ENCODE data around the gene SFTPD. TPM values are rescaled to one million over a fixed set of nuclear protein-coding genes. Genes with fewer than 3 reads are reported as not detected.
"Not testable (repeated sequence)": the region's sequence is repeated elsewhere in the genome, so short reads cannot be mapped to it uniquely, and the experiment has no call there.

Gene SFTPD
- not detected for total RNA-seq

DNA sequence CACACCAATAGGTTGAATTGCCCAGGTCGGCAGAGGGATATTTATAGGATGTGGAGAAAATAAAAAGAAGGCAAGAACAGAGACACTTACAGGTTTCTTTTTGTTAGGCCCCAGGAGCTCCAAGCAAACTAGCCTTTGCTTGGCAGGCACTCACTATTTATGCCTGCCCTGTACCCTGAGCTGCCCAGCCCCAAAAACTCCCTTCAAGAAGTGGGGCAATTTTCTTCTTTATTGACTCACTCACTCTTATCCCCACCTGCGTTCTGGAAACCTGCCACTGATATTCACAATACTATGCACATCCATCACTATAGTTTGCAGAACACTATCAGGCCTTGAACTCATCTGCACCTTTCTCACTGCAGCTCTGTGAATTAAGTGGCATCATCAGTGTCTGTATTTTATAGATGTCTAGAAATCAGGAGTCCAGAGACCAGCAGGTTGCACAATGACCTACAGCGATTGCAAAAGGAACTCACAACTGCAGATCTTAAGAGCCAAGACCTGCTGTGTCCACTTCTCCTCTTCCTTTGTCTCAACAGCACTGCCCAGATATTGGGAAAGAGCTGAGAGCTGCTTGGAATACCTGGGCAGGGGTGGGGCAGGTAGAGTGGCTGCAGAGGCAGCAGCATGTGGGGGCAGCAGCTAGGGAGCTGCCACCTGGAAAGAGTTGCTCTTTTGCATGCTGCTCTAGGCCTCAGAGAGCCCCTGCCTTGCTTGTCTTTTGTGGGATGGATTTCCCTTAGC is at the start of gene SFTPD:
Gene SFTPD, minus strand, starts transcription at position 130 of the 747 bp plus-strand sequence. CDS start 2,446 bp downstream, outside the sequence.
- ATAC-seq (no peak), DNase-seq (no peak)
- ChIA-PET CTCF (interaction anchor here (1.1 kb wide), 1 partner anchor 12 kb away, joined by 3 read pairs; no protein-coding TSS in a partner anchor), POLR2A (interaction anchor here (0.6 kb wide), 1 partner anchor 23 kb away, joined by 3 read pairs; no protein-coding TSS in a partner anchor)
- Mint-ChIP-seq H3K27me3 (peaks cover 7% of the 10 kb centered on the region), H3K27ac (no peak within 1 kb of the TSS), H3K4me3 (no peak within 1 kb of the TSS), H3K4me1 (no peaks in the 10 kb centered on the region), H3K36me3 (ENCODE audit: low read depth) (no peaks in the 10 kb centered on the region), H3K9me3 (ENCODE audit: low read depth) (peaks cover 14% of the 10 kb centered on the region)
- intact Hi-C loops (cut with DNase I, micrococcal nuclease) = no loop called here

- Mint-ChIP-seq H3K4me3 (no peak overlapping the region), H3K4me1 (no peaks in the 10 kb centered on the region), H3K27ac (no peak overlapping the region), H3K36me3 (ENCODE audit: low read depth) (no peaks in the 10 kb centered on the region), H3K9me3 (ENCODE audit: low read depth) (no peaks in the 10 kb centered on the region), H3K27me3 (peaks cover 26% of the 10 kb centered on the region)
- CTCF ChIA-PET = no interaction called here
- DNase-seq (no peak), ATAC-seq (no peak)
- POLR2A ChIA-PET = no interaction called here
- intact Hi-C loops (cut with DNase I, micrococcal nuclease) = no loop called here
These were observed 47.2 kb upstream of the SFTPD start for GRCh38 chr10:79995979-79996634.

- no peak for DNase-seq
- ChIA-PET POLR2A (no interaction called here), CTCF (no interaction called here)
- no peaks in the 10 kb centered on the region for H3K4me1 Mint-ChIP-seq
- no peak overlapping the region for H3K27ac Mint-ChIP-seq
- peaks cover 7% of the 10 kb centered on the region for H3K9me3 Mint-ChIP-seq (ENCODE audit: low read depth)
- no peak overlapping the region for H3K4me3 Mint-ChIP-seq
- peaks cover 22% of the 10 kb centered on the region for H3K27me3 Mint-ChIP-seq
- H3K36me3 Mint-ChIP-seq (ENCODE audit: low read depth) = no peaks in the 10 kb centered on the region
- intact Hi-C loops (cut with DNase I, micrococcal nuclease) = no loop called here
- ATAC-seq = no peak
These were observed 45.7 kb upstream of the SFTPD start for GRCh38 chr10:79994556-79994955.

DNA sequence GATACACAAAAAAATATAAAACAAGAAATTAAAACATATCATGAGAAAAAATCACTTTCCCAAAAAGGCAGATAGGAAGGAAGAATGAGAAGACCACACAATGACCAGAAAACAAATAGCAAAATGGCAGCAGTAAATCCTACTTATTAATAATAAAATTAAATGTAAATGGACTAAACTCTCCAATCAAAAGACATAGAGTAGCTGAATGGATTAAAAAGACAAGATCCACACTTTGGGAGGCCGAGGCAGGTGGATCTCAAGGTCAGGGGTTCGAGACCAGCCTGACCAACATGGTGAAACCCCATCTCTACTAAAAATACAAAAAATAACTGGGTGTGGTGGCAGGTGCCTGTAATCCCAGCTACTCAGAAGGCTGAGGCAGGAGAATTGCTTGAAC is 39.3 kb upstream of the SFTPD start:
- H3K27ac Mint-ChIP-seq; H3K36me3 Mint-ChIP-seq (ENCODE audit: low read depth); H3K4me3 Mint-ChIP-seq; intact Hi-C loops (cut with DNase I, micrococcal nuclease); CTCF ChIA-PET; POLR2A ChIA-PET; ATAC-seq; DNase-seq; H3K9me3 Mint-ChIP-seq (ENCODE audit: low read depth): not testable (repeated sequence)
- Mint-ChIP-seq H3K4me1 (peaks cover 21% of the 10 kb centered on the region), H3K27me3 (peaks cover 27% of the 10 kb centered on the region)

GRCh38 chr10:79986661-79987060 is 37.8 kb upstream of the SFTPD start:
- DNase-seq; H3K4me3 Mint-ChIP-seq; intact Hi-C loops (cut with DNase I, micrococcal nuclease); H3K36me3 Mint-ChIP-seq (ENCODE audit: low read depth); CTCF ChIA-PET; H3K27ac Mint-ChIP-seq; ATAC-seq; H3K9me3 Mint-ChIP-seq (ENCODE audit: low read depth): not testable (repeated sequence)
- H3K27me3 Mint-ChIP-seq = peaks cover 26% of the 10 kb centered on the region
- peaks cover 21% of the 10 kb centered on the region for H3K4me1 Mint-ChIP-seq
- POLR2A ChIA-PET = interaction anchor here (0.6 kb wide), 1 partner anchor 1421 kb away, joined by 3 read pairs; no protein-coding TSS in a partner anchor

GRCh38 chr10:79985481-79986072 is 36.7 kb upstream of the SFTPD start:
- Mint-ChIP-seq H3K36me3 (ENCODE audit: low read depth) (no peaks in the 10 kb centered on the region), H3K4me1 (peaks cover 24% of the 10 kb centered on the region), H3K9me3 (ENCODE audit: low read depth) (peaks cover 7% of the 10 kb centered on the region), H3K27ac (no peak overlapping the region), H3K4me3 (no peak overlapping the region), H3K27me3 (peaks cover 33% of the 10 kb centered on the region)
- intact Hi-C loops (cut with DNase I, micrococcal nuclease) = no loop called here
- POLR2A ChIA-PET = no interaction called here
- ATAC-seq = no peak
- no peak for DNase-seq
- CTCF ChIA-PET = no interaction called here

GRCh38 chr10:79984851-79985250 is 35.9 kb upstream of the SFTPD start:
- intact Hi-C loops (cut with DNase I, micrococcal nuclease) = no loop called here
- CTCF ChIA-PET = no interaction called here
- POLR2A ChIA-PET = no interaction called here
- no peak overlapping the region for H3K4me3 Mint-ChIP-seq
- DNase-seq (peak; percentile 83), ATAC-seq (peak; percentile 87)
- peaks cover 24% of the 10 kb centered on the region for H3K4me1 Mint-ChIP-seq
- H3K9me3 Mint-ChIP-seq (ENCODE audit: low read depth) = peaks cover 3% of the 10 kb centered on the region
- no peak overlapping the region for H3K27ac Mint-ChIP-seq
- H3K27me3 Mint-ChIP-seq = peaks cover 41% of the 10 kb centered on the region
- H3K36me3 Mint-ChIP-seq (ENCODE audit: low read depth) = no peaks in the 10 kb centered on the region

- ATAC-seq = no peak
- H3K4me1 Mint-ChIP-seq = peaks cover 24% of the 10 kb centered on the region
- no peaks in the 10 kb centered on the region for H3K9me3 Mint-ChIP-seq (ENCODE audit: low read depth)
- no peak overlapping the region for H3K27ac Mint-ChIP-seq
- no peaks in the 10 kb centered on the region for H3K36me3 Mint-ChIP-seq (ENCODE audit: low read depth)
- H3K27me3 Mint-ChIP-seq = peaks cover 52% of the 10 kb centered on the region
- intact Hi-C loops (cut with DNase I, micrococcal nuclease) = no loop called here
- DNase-seq = no peak
- POLR2A ChIA-PET = no interaction called here
- CTCF ChIA-PET = interaction anchor here (0.9 kb wide), 1 partner anchor 58 kb away, joined by 3 read pairs; no protein-coding TSS in a partner anchor
- H3K4me3 Mint-ChIP-seq = no peak overlapping the region
These were observed 34.5 kb upstream of the SFTPD start for GRCh38 chr10:79983286-79983909.

- H3K27ac Mint-ChIP-seq = no peak overlapping the region
- intact Hi-C loops (cut with DNase I, micrococcal nuclease) = no loop called here
These were observed 34.0 kb upstream of the SFTPD start for GRCh38 chr10:79982861-79983260.

GRCh38 chr10:79982362-79982800 is 33.5 kb upstream of the SFTPD start:
- Mint-ChIP-seq H3K9me3 (ENCODE audit: low read depth) (no peaks in the 10 kb centered on the region), H3K4me3 (no peak overlapping the region), H3K4me1 (peaks cover 24% of the 10 kb centered on the region), H3K36me3 (ENCODE audit: low read depth) (no peaks in the 10 kb centered on the region), H3K27me3 (peaks cover 54% of the 10 kb centered on the region), H3K27ac (no peak overlapping the region)
- ChIA-PET POLR2A (no interaction called here), CTCF (no interaction called here)
- peak; percentile 8 for ATAC-seq
- peak; percentile 32 for DNase-seq
- intact Hi-C loops (cut with DNase I, micrococcal nuclease) = no loop called here

More at GRCh38 chr10:79982861-79983260, 34.0 kb upstream of the SFTPD start:
- Mint-ChIP-seq H3K27me3 (peaks cover 53% of the 10 kb centered on the region), H3K4me3 (no peak overlapping the region), H3K9me3 (ENCODE audit: low read depth) (no peaks in the 10 kb centered on the region), H3K36me3 (ENCODE audit: low read depth) (no peaks in the 10 kb centered on the region), H3K4me1 (peaks cover 24% of the 10 kb centered on the region)
- ATAC-seq = no peak
- POLR2A ChIA-PET = no interaction called here
- CTCF ChIA-PET = interaction anchor here (0.9 kb wide), 1 partner anchor 57 kb away, joined by 3 read pairs; no protein-coding TSS in a partner anchor
- DNase-seq = no peak

All from activated CD4-positive, alpha-beta T cell treated with anti-CD3 and anti-CD28 coated beads for 36 hours (primary cell).